ENCODE measurements around the gene SH3PXD2A.

DNA sequence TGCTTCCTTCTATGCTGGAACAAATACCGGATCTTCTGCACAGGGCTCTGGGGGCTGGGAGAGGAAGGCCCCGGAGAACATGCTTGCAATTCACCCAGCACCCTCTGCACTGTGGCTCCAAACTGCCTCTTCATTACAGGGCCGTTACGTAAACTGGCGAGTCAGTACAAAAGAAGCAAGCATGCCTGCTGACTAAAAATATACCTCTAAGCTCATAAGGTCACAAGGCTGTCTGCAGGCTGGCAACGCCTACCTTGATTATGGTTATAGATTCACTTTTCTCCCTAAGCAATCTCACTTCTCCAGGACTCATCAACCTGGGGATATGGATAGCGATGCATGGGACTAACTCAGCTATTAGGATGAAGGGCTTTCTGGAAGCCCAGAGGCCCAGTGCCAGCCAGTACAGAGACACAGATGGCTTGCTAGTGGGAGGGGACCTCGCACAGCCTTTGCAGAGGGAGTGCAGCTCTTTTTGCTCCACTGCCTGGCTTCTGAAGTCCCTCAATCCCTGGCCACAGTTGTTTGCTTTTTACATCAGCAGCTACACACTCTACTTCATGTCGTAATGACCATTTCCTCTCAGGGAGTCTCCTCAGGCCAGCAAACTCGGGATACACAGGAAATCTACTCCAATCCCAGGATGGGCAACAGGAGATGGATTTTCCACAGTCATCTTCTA is 96.1 kb downstream of the SH3PXD2A start:
- TF ChIP-seq, protein P1, sequence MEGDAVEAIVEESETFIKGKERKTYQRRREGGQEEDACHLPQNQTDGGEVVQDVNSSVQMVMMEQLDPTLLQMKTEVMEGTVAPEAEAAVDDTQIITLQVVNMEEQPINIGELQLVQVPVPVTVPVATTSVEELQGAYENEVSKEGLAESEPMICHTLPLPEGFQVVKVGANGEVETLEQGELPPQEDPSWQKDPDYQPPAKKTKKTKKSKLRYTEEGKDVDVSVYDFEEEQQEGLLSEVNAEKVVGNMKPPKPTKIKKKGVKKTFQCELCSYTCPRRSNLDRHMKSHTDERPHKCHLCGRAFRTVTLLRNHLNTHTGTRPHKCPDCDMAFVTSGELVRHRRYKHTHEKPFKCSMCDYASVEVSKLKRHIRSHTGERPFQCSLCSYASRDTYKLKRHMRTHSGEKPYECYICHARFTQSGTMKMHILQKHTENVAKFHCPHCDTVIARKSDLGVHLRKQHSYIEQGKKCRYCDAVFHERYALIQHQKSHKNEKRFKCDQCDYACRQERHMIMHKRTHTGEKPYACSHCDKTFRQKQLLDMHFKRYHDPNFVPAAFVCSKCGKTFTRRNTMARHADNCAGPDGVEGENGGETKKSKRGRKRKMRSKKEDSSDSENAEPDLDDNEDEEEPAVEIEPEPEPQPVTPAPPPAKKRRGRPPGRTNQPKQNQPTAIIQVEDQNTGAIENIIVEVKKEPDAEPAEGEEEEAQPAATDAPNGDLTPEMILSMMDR (IDR thresholded peaks at IDR 0.05) = peak in 3 of 6 experiments; percentile 16 to 33 (median 17)
- no peak for TF ChIP-seq POLR2A (IDR thresholded peaks at IDR 0.05)

Data from Peyer's patch (tissue), 4 donors.